OCI-LY3 (cell line): ENCODE measurements around the gene CAVIN2.

Experiments used
- H2AFZ ChIP-seq: fragments of 200-600, 300-600 bp; shearing (Covaris generic); 2 replicates; pipeline ENCODE4 v1.6.0; 2014; ENCODE audit warnings: antibody characterized with exemption, low read depth, low read length
- H3K27ac ChIP-seq: fragments of 200-600, 300-600 bp; sonication (generic); 2 replicates; pipeline ENCODE4 v1.5.1; 2014; ENCODE audit warnings: mild to moderate bottlenecking, low read length, moderate library complexity, mixed read lengths
- H3K27me3 ChIP-seq: fragments of 200-600, 300-600 bp; sonication (generic); 2 replicates; pipeline ENCODE4 v1.6.1; 2014; ENCODE audit warnings: low read depth, low read length, mixed read lengths
- H3K36me3 ChIP-seq: fragments of 200-600, 300-600 bp; sonication (generic); replicated peaks from 2 replicates; pipeline ENCODE3; 2014; ENCODE audit warnings: low read depth, low read length, mixed read lengths
- H3K4me1 ChIP-seq: fragments of 300-600, 200-600 bp; sonication (generic); 2 replicates; pipeline ENCODE4 v1.6.1; 2014; ENCODE audit warnings: low read length, mixed read lengths
- H3K4me2 ChIP-seq: fragments of 200-600, 300-600 bp; sonication (generic); 2 replicates; pipeline ENCODE4 v1.6.1; 2014; ENCODE audit warnings: low read length, mixed read lengths
- H3K4me3 ChIP-seq: fragments of 300-600, 200-600 bp; sonication (generic); 2 replicates; pipeline ENCODE4 v1.5.1; 2014; ENCODE audit warnings: antibody characterized with exemption, mild to moderate bottlenecking, low read length, moderate library complexity
- H3K79me2 ChIP-seq: fragments of 300-600, 200-600 bp; shearing (Covaris generic); 2 replicates; pipeline ENCODE4 v1.6.1; 2014; ENCODE audit warnings: mild to moderate bottlenecking, low read length, mixed read lengths
- H3K9ac ChIP-seq: fragments of 300-600, 200-600 bp; shearing (Covaris generic); 2 replicates; pipeline ENCODE4 v1.6.0; 2014; ENCODE audit warnings: mild to moderate bottlenecking, low read length, moderate library complexity
- H3K9me3 ChIP-seq: fragments of 200-600, 300-600 bp; shearing (Covaris generic); 2 replicates; pipeline ENCODE4 v1.6.1; 2014; ENCODE audit warnings: low read length, mixed read lengths; ENCODE audit not compliant: insufficient read depth
- H4K20me1 ChIP-seq: fragments of 200-600, 300-600 bp; sonication (generic); 2 replicates; pipeline ENCODE4 v1.6.1; 2016; ENCODE audit warnings: low read length, mixed read lengths; ENCODE audit not compliant: insufficient read depth
- EZH2phosphoT487 ChIP-seq: fragments of 200-600 bp; shearing (Covaris generic); IDR thresholded peaks from 2 replicates; pipeline ENCODE4 v1.6.1; 2018; ENCODE audit warnings: antibody characterized with exemption, mixed run types, low read depth
- TF ChIP-seq, protein P1 (sequence below): fragments of 200-600, 300-600 bp; sonication (generic); IDR thresholded peaks from 2 replicates; pipeline ENCODE4 v1.5.1; 2014; ENCODE audit warnings: antibody characterized with exemption, low read length, low read depth

Gene CAVIN2

DNA sequence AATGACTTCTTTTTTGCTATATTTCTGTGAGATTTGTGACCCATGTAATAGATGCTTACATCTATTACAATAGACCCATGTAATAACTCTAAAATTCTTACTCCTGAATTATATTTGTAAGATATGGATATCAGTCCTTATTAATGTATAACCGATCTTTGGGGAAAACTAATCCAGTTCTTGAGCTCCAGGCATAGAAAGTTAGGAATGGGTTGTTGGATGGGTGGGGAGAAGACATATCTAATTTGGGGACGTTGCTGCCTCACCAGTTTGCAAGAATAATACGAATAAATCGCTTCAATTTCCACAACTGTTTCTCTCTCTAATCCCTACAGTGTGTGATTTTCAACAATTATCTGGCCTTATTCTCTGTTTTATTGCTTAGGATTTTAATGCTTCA lies 13.5 kb downstream of the CAVIN2 start:
- Histone ChIP-seq H3K9me3 (no peaks in the 10 kb centered on the region), H3K4me3 (no peak overlapping the region), H3K4me2 (no peak overlapping the region), H3K27me3 (no peaks in the 10 kb centered on the region), H3K36me3 (no peaks in the 10 kb centered on the region), H2AFZ (no peak overlapping the region), H3K4me1 (peaks cover 9% of the 10 kb centered on the region), H3K9ac (no peak overlapping the region), H4K20me1 (no peaks in the 10 kb centered on the region), H3K27ac (no peak overlapping the region), H3K79me2 (no peaks in the 10 kb centered on the region)
- no peak for TF ChIP-seq EZH2phosphoT487
- TF ChIP-seq, protein P1, sequence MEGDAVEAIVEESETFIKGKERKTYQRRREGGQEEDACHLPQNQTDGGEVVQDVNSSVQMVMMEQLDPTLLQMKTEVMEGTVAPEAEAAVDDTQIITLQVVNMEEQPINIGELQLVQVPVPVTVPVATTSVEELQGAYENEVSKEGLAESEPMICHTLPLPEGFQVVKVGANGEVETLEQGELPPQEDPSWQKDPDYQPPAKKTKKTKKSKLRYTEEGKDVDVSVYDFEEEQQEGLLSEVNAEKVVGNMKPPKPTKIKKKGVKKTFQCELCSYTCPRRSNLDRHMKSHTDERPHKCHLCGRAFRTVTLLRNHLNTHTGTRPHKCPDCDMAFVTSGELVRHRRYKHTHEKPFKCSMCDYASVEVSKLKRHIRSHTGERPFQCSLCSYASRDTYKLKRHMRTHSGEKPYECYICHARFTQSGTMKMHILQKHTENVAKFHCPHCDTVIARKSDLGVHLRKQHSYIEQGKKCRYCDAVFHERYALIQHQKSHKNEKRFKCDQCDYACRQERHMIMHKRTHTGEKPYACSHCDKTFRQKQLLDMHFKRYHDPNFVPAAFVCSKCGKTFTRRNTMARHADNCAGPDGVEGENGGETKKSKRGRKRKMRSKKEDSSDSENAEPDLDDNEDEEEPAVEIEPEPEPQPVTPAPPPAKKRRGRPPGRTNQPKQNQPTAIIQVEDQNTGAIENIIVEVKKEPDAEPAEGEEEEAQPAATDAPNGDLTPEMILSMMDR = no peak

DNA sequence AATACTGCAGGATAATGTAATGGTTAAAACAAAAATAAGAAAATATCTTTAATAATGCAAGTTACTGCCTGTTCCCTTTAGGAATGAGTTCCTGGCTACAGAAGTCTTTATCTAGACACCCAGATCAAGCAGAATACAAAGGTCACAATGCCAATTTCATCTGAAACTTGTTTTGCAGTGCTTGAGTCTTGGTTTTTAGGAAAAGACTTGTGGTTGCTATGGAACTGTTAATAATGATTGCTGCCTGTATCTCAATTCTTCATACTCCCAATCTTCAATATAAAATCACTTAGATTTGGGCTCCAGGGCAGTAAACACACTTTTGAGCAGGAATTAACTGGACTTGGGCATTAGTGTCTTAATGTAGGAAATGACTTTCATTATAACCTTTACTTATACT lies 14.2 kb downstream of the CAVIN2 start:
- no peaks in the 10 kb centered on the region for H3K36me3 ChIP-seq
- peaks cover 9% of the 10 kb centered on the region for H3K4me1 ChIP-seq
- H3K9me3 ChIP-seq = no peaks in the 10 kb centered on the region
- H4K20me1 ChIP-seq = no peaks in the 10 kb centered on the region
- H3K27ac ChIP-seq = no peak overlapping the region
- no peak overlapping the region for H2AFZ ChIP-seq
- TF ChIP-seq, protein P1 = no peak
- no peak for TF ChIP-seq EZH2phosphoT487
- no peak overlapping the region for H3K4me3 ChIP-seq
- no peak overlapping the region for H3K4me2 ChIP-seq
- H3K9ac ChIP-seq = no peak overlapping the region
- no peaks in the 10 kb centered on the region for H3K79me2 ChIP-seq
- H3K27me3 ChIP-seq = no peaks in the 10 kb centered on the region

DNA sequence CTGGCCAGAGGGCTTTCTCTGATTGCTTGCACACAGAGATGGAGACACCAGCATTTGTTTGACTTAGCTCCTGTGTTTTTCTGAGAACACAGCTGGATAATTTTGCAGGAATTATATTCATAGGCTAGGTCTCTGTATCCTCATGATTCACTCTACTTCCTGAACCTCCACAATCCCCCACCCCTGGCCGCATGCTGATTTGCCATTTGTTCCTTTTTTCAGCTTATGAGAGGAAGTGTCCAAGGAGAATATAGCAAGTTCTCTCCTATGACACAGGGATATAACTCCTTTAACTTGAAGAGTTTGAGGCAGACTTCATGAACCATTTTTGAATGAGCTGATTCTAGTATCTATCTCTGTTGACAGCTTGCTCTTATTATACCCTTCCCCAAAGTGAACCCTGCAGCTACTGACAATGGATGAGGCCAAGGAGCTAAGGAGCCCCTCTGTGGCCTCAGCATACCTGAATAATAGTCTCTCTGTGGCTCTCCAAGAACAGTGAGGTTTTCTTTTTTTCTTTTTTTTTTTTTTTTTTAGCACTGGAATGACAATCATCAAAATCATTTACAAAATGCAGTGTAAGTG lies 15.4 kb downstream of the CAVIN2 start:
- Histone ChIP-seq H3K4me2 (no peak overlapping the region), H3K36me3 (no peaks in the 10 kb centered on the region), H4K20me1 (no peaks in the 10 kb centered on the region), H3K27me3 (no peaks in the 10 kb centered on the region), H3K79me2 (no peaks in the 10 kb centered on the region), H3K27ac (no peak overlapping the region), H3K4me3 (no peak overlapping the region), H3K9ac (no peak overlapping the region), H3K4me1 (no peaks in the 10 kb centered on the region), H3K9me3 (no peaks in the 10 kb centered on the region), H2AFZ (no peak overlapping the region)
- TF ChIP-seq EZH2phosphoT487 = no peak
- TF ChIP-seq, protein P1 = no peak

DNA sequence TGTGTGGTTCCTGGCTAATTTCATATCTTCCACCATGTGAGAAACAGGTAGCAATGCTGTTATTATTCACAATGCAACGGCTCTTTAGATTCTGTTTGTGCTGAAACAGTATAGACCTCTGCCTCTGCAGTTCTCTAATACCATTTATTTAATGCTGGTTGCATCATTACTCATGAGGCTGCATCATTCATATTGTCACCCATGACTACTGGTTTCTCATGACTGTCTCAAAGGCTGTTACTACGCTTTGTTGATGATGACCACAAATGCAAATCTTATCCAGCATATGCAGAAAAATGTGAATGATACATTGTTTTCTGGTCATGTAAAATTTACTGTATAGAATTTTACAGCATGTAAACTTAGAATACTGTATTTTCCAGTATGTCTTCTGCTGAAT lies 22.5 kb downstream of the CAVIN2 start:
- H3K4me2 ChIP-seq = no peak overlapping the region
- H3K79me2 ChIP-seq = no peaks in the 10 kb centered on the region
- H3K9me3 ChIP-seq = no peaks in the 10 kb centered on the region
- H2AFZ ChIP-seq = no peak overlapping the region
- H3K4me3 ChIP-seq = no peak overlapping the region
- H3K9ac ChIP-seq = no peak overlapping the region
- H3K27me3 ChIP-seq = peaks cover 6% of the 10 kb centered on the region
- TF ChIP-seq EZH2phosphoT487 = no peak
- TF ChIP-seq, protein P1 = no peak
- no peaks in the 10 kb centered on the region for H3K4me1 ChIP-seq
- H3K36me3 ChIP-seq = no peaks in the 10 kb centered on the region
- no peak overlapping the region for H3K27ac ChIP-seq
- H4K20me1 ChIP-seq = no peaks in the 10 kb centered on the region
